HG03280 (cell line): ENCODE data around the gene ZNF316.

Experiments
- ATAC-seq: cut with Tn5 transposase; IDR thresholded peaks from one replicate; pipeline ENCODE4 v1.9.1; 2021; ENCODE audit warnings: mild to moderate bottlenecking, moderate library complexity; ENCODE audit not compliant: unreplicated experiment

ZNF316 gene

DNA sequence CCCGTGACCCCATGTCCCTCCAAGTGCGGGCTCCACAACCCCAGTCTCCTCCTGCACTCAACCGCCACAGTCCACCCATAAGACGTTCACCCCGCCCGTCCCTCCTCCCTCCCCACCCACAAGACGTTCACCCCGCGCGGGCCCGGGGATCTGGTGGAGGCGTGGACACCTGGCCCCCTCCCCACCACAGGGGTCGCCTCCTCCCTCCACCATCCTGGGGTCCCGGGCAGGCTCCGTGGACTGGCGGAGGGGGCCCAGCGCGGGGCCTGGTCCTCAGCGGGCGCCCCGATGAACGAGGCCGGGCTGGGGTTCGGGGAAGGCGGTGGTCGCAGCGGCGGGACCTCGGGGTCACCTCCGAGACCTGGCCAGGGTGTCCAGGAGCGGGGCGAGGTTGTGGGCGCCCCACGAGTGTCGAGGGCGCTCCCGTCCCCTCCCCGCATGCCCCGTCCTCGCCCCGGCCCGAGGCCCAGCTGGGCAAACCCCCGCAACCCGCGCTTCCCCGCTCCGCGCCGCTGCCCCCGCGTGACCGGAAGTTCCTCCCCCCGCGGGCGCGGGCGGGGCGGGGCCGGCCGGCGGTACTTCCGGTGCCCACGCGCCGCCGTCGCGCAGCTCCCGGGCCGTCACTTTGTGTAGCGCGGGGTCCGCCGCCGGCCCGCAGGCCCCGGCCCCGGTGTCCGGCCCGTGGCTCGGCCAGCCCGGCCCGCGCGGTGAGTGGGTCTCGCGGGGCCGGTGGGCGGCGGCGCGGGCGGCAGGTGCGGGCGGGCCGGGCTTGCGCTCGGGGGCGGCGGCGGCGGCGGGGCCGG lies at the start of gene ZNF316:
Gene ZNF316 (plus strand): TSS at position 578 of the 803 bp plus-strand sequence. CDS start 5,092 bp downstream, outside the sequence.
- ATAC-seq = peak; percentile 74

DNA sequence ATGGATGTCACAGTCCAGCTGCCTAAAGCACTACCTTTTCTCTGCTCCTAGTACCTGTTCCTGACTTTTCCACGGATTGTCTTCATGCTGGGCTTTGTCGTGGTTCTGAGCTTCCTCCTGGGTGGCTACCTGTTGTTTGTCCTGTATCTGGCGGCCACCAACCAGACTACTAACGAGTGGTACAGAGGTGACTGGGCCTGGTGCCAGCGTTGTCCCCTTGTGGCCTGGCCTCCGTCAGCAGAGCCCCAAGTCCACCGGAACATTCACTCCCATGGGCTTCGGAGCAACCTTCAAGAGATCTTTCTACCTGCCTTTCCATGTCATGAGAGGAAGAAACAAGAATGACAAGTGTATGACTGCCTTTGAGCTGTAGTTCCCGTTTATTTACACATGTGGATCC lies 48.6 kb upstream of the ZNF316 start:
- no peak for ATAC-seq

DNA sequence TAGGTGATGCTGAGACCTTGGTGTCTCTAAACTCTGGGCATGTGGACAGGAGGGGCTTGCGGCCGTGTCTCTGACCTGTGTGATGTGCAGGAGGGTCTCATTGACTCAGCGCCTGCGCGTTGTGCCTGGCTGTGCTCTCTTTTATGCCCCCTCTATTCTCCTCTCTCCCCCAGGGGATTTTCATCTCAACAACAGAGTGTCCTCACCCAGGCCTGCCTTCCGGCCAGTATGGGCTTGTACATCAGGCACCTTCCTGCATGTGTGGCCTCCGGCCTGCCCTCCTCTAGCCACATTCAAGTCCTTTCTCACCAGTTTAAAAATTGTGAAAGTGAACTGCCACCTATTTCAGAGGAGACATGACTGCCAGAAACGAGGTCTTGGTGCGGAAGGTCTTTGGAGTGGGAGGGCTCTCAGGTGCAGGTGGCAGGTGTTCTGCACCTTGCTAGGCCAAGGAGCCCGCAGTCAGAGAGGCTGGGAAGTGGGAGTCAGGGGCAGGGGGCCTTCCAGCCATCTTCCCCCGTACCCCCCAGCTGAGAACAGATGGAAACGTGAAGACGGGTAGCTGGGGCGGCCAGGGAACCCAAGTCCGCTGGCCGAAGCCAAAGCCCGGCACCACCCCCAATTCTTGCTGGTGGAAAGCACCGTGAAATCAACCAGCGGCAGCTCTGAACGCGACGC lies 47.8 kb upstream of the ZNF316 start:
- no peak for ATAC-seq

DNA sequence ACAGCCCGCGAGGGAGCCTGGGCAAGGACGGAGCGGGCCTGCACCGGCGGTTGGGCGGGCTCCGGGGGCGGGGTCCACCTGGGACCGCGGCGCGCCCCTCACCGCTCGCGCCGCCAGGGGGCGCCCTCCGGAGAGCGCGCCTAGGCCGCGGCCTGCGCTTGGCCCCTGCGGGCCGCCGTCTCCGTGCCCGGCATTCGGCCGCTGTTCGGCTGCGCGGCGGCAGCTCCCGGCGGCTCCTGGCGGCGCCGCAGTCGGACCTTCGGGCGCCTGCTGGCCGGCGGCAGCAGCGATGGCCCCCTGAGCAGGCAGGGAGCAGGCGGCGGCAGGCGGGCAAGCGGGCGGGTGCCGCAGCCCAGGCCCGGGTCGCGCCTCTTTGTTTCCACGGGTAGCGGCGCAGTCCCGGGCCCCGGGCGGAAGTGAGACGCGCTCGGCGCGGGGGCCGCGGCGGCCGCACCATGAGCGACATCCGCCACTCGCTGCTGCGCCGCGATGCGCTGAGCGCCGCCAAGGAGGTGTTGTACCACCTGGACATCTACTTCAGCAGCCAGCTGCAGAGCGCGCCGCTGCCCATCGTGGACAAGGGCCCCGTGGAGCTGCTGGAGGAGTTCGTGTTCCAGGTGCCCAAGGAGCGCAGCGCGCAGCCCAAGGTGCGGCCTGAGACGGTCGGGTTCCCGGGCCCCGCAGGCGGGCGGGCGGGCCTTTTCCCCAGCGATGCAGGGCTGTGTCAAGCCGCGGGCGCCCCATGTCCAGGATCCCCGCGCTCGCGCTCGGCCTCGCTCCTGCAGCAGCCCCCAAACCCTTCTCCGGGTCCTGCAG lies 47.1 kb upstream of the ZNF316 start, which contains the start of gene INTS15:
Gene INTS15 (plus strand): TSS at position 193 of the 816 bp plus-strand sequence. CDS start 263 bp downstream, at position 456.
- peak; percentile 90 for ATAC-seq

DNA sequence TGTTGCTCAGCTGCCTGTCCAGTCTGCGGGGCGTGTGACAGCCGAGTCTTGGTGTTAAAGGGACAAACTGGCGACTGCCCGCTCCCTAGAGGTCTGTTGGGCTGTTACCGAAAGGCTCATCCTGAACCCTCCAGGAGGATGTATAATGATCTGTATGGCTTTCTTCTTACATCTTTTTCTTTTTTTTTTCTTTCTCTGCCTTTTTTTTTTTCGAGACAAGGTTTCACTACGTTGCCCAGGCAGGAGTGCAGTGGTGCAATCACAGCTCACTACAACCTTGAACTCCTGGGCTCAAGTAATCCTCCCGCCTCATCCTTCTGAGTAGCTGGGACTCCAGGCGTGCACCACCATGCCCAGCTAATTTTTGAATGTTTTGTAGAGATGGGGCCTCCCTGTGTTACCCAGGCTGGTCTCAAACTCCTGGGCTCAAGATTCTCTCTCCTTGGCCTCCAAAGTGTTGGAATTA lies 46.4 kb upstream of the ZNF316 start:
- ATAC-seq = peak; percentile 24

DNA sequence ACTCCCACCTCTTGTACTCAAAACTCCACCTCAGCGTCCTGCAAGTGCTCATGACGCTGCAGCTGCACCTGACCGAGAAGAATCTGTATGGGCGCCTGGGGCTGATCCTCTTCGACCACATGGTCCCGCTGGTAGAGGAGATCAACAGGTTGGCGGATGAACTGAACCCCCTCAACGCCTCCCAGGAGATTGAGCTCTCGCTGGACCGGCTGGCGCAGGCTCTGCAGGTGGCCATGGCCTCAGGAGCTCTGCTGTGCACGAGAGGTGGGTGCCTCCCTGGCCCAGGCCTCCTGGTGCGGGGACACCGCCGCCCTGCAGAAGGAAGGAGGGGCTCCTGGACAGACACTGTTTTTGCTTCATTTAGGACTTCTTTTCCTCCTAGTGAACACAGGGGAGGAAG lies 37.0 kb upstream of the ZNF316 start:
- no peak for ATAC-seq

DNA sequence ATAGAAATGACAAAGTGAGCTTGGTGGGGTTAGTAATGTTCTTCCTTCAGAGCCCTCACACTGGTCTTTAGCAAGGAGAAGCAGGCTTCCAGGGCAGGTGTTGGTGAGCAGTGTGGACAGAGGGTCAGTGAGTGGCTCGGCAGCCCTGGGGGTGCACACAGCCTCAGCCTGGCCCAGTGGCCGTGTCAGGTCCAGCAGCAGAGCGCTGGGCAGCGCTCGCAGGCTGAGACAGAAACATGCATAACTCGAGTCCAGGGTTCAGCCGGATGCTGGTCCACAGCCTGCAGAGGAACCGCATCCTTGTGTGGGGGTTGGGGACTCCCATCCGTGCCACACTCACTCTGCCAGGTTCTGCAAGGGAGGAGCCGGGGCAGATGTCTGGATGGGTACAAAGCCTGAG lies 32.7 kb upstream of the ZNF316 start:
- ATAC-seq = no peak

DNA sequence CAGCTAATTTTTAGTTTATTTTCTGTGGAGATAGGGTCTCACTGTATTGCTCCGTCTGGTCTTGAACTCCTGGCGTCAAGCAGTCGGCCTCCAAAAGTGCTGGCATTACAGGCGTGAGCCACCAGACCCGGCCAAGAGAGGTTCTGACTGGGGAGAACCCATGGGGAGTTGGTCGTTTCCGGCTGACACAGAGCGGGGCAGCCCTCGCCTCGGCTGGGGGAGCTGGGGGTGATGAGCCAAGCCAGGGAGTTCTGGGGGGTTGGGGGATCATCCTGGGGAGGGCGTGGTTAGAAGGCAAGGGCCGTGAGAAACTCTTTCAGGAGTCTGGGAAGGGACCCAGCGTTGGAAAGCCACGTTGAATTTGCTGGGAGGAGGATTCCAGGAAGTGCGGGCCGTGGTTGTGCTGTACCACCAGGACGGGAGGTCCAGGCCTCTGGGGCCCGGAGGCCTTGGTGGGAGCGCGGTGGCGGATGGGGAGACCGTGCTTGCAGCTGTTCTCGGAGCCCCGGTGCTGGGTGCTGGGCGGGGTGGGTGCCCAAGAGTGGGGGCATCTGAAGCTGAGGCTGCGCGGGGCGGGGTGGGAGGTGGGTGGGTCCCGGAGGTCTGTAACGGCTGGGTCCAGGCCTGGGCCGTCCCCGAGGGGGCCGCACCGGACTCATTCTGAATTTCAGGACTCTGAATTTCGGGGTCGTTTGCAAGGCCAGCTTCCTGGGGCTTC lies 30.1 kb upstream of the ZNF316 start:
- no peak for ATAC-seq

DNA sequence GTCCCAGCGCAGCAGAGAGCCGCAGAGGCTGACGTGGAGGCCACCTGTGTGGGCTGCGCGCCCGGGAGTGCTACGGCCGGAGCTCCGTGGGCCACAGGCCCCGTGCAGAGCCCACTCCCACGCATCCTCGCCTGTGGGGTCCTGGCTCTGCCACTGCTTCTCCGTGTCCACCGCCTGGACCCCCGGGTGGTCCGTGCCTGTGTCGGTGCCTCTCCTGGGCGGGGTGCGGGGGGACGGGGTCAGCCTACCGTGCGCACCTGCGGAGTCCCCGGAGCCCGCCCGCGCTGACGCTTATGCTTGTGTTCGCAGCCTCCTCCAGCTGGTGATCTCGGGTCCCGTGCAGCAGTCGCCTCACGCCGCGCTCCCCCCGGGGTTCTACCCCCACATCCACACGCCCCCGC lies 29.5 kb upstream of the ZNF316 start:
- ATAC-seq = no peak

DNA sequence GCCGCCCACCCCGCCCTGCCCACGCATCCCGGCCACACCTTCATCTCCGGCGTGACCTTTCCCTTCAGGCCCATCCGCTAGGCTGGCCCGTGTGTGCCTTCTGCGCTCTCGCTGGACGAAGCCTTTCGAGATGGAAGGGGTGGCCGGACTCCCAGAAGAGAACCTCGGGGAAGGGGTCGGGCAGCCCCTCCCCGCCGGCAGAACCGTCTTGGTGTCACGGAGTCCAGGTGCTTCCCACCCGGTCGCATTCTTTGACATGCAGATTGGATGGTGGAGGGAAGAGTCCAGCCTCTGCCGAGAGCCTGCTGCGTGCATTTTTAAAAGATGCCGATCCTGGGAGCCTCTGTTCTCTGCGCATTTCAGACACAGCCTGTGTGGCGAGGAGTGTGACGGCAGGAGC lies 29.0 kb upstream of the ZNF316 start:
- ATAC-seq = no peak

DNA sequence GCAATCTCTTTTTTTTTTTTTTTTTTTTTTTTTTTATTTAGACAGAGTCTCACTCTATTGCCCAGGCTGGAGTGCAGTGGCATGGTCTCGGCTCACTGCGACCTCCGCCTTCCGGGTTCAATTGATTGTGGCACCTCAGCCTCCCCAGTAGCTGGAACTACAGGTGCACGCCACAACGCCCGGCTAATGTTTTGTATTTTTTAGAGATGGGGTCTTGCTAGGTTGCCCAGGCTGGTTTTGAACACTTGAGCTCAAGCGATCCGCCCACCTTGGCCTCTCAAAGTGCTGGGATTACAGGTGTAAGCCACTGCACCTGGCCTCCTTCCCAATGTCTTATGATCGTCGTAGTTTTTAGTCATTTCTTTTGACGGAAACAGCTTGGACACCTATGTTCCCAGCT lies 28.3 kb upstream of the ZNF316 start:
- no peak for ATAC-seq

DNA sequence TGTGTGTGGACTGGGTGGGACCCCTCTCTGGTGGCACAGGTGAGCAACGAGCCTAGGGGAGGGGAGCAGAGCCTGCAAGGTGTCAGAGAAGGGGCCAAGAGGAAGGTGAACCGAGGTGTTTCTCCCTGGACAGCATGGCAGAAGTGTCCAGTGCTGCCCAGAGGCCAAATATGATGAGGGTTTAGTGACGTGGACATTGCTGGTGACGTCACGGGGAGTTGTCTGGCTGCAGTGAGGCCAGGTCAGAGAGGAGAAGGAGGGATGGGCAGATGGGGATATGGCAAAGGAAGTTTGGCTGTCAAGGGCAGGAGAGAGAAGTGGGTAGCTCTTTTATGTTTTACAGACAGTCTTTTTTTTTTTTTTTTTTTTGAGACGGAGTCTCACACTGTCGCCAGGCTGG lies 24.3 kb upstream of the ZNF316 start:
- ATAC-seq = no peak

DNA sequence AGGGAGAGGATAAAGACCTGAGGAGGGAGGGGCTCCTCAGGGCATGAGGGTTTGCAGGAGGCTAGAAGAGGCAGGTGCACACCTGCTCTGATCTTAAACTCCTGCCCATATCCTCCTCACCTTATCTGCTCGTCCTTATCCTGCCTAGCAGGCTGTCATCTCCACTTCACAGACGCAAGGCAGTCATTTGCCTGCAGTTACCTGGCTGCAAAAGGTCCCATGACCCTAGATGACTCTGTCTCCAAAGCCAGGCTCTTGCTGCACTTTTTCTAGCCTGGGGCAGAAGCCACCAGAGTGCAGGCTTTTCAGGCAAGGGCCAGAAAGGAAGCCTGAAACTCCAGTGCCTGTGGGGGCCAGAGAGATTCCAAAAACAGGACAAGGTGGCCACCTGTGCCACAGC lies 23.4 kb upstream of the ZNF316 start:
- no peak for ATAC-seq

DNA sequence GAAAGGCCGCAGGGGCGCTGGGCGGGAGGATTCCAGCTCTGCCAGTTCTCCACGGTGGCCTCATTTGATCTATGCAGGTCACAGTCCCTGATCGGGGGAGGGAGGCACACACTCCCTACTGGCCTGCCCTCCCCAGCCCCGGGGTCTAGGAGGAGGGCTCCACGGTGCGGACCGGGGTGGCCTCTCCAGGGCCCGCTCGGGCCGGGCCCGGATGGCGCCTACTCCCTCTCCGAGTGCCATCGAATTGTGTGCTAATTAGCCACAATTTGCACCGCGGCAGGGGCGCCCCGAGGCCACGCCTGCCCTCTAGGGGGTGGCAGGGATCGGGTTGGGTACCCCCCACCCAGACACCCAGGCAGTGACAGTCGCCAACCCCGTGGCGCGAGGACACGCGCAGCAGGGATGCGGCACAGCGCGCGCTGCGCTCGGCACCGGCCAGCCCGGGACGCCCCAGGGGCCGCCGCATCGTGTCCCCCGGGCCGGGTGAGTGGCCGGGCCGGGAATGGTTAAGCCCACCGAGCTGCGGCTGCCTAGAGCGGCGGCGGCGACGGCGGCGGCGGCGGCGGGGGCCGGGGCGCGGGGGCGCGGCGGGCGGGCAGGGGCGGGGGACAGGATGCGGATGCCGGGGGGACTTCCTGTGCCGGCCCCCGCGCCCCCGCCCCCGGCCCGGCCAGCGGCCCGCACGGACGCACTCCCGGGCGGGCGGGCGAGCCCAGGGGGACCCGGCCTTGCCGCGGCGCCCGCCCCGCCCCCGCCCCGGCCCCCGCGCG lies 22.0 kb upstream of the ZNF316 start, which contains the start of gene ZNF853:
Gene ZNF853 (plus strand): TSS at position 658 of the 770 bp plus-strand sequence. CDS start 565 bp downstream, outside the sequence.
- no peak for ATAC-seq

DNA sequence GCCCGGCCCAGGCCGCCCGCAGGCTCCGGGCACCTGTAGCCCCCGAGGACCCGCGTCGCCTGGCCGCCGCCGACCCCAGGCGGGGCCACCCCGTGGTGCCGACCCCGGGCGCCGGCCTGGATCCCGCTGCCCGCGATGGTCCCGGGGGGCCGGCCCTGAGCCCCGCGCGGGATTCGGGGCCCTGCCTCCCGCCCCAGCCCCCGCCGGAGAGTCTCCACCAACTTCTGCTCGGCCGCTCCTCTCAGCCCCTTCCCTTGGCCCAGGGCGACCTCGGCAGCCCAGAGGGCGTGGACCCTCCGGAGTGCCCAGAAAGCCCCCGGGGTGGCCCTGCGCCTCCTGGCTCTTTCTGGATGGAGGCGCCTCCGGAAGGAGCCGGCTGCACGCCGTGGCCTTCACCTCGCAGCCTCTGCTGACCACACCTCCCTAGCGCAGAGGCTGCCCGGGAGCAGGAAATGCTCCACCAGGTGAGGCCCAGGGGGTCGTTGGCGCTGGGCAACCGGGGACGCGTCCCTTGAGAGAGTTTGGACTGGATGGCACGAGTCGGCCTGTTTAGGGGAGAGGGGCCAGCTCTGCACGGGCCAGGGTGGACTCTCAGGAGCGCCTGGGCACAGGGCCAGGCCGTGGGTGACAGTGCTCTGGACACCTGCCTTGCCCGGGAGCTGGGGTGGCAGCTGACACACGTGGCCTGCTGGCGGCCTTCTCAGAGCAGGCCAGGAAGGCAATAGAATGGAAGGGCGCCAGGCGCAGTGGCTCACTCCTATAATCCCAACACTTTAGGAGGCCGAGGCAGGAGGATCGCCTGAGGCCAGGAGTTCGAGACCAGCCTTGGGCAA lies 21.2 kb upstream of the ZNF316 start:
- ATAC-seq = no peak

DNA sequence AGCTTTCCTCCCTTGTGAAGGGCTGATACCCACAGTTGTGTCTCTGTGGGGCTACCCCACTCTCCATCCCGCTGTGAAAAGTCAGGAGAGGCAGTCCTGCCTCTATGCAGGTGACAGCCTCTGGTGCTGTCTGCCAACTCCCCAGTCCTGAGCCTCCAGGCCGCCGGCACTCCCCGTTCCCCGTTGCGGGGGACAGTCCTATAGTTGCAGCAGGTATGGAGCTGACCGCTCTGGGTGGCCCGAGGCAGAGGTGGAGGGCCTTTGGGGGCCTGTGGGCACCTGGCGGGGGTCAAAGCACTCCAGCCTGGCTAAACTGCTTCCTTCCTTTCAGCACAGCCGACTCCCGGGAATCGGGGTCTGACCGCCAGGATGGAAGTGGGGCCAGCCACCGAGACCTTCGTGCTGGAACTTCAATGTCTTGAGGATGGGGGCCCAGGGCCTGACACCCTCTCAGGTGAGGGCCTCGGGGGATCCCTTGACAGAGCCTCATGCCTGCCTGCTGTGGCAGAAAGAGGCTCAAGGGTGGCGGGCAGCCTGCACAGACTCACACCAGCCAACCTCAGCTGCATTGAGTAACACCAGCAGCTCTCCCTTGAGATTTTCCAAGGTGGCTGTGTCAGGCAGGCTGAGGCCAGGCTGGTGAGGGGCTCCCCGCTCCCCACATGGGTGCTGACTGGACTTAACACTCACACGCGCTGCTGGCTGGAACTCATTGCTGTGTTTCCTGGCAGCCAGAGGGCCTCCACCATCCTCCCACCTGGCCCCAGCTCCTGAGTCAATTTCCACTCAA lies 20.1 kb upstream of the ZNF316 start:
- no peak for ATAC-seq

DNA sequence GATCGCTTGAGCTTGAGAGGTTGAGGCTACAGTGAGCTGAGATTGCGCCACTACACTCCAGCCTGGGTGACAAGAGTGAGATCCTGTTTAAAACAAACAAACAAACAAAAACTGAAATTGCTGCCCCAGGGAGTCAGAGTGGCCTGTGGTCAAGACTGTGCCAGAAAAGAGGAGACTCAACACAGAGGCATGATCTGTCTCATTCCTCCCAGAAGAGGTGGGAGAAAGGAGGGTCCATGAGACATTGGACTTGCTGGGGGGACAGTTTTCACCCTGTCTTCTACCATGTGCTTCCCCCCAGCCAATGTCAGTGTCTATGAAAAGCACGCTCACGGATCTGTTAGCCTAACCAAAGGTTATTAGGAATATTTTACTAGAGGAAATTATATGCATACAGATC lies 18.5 kb upstream of the ZNF316 start:
- ATAC-seq = no peak

DNA sequence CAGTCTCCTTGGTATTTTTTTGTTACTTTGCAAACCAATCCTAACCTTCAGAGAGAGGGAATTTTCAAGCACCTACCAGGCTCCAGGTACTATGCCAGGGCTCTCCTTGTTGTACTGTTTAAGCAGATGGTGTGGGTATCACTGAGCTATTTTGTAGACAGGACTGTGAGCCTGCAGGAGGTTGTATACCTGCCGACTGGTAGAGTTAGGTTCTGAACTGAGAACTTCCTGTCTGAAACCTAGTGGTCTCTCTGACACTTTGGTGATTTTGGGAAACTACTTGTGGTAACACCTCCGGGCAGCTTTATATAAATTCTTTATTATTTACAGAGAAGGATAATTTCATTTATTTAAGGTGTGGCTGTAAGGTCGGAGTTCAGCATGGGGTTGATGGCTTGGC lies 17.2 kb upstream of the ZNF316 start:
- ATAC-seq = no peak
